ENCODE results near the gene GJA5.
"Not testable (repeated sequence)": the region's sequence is repeated elsewhere in the genome, so short reads cannot be mapped to it uniquely, and the experiment has no call there.

GJA5 gene

GRCh38 chr1:147740391-147740790, 20.0 kb downstream of the GJA5 start:
- ChIA-PET POLR2A (no interaction called here), CTCF (no interaction called here)
- TF ChIP-seq, protein P1, sequence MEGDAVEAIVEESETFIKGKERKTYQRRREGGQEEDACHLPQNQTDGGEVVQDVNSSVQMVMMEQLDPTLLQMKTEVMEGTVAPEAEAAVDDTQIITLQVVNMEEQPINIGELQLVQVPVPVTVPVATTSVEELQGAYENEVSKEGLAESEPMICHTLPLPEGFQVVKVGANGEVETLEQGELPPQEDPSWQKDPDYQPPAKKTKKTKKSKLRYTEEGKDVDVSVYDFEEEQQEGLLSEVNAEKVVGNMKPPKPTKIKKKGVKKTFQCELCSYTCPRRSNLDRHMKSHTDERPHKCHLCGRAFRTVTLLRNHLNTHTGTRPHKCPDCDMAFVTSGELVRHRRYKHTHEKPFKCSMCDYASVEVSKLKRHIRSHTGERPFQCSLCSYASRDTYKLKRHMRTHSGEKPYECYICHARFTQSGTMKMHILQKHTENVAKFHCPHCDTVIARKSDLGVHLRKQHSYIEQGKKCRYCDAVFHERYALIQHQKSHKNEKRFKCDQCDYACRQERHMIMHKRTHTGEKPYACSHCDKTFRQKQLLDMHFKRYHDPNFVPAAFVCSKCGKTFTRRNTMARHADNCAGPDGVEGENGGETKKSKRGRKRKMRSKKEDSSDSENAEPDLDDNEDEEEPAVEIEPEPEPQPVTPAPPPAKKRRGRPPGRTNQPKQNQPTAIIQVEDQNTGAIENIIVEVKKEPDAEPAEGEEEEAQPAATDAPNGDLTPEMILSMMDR (IDR thresholded peaks at IDR 0.05; ENCODE audit: insufficient read depth, low read length, missing control alignments) = no peak
- H3K4me3 ChIP-seq (ENCODE audit: low read depth, low read length) = no peak overlapping the region
- no peak for DNase-seq (ENCODE audit: low read depth, low spot score)

- no peak for DNase-seq (ENCODE audit: low read depth, low spot score)
- CTCF ChIA-PET = no interaction called here
- TF ChIP-seq, protein P1 (IDR thresholded peaks at IDR 0.05; ENCODE audit: insufficient read depth, low read length, missing control alignments) = no peak
- H3K4me3 ChIP-seq (ENCODE audit: low read depth, low read length) = no peak overlapping the region
- POLR2A ChIA-PET = no interaction called here
These were observed 21.5 kb downstream of the GJA5 start for GRCh38 chr1:147738739-147739476.

- ChIA-PET POLR2A (no interaction called here), CTCF (no interaction called here)
- no peak overlapping the region for H3K4me3 ChIP-seq (ENCODE audit: low read depth, low read length)
- TF ChIP-seq, protein P1 (IDR thresholded peaks at IDR 0.05; ENCODE audit: insufficient read depth, low read length, missing control alignments) = no peak
- DNase-seq (ENCODE audit: low read depth, low spot score) = no peak
These were observed 22.3 kb downstream of the GJA5 start for GRCh38 chr1:147738129-147738528.

GRCh38 chr1:147736883-147737282, 23.5 kb downstream of the GJA5 start:
- TF ChIP-seq, protein P1 (IDR thresholded peaks at IDR 0.05; ENCODE audit: insufficient read depth, low read length, missing control alignments) = no peak
- DNase-seq (ENCODE audit: low read depth, low spot score) = no peak
- ChIA-PET POLR2A (no interaction called here), CTCF (no interaction called here)
- no peak overlapping the region for H3K4me3 ChIP-seq (ENCODE audit: low read depth, low read length)

DNA sequence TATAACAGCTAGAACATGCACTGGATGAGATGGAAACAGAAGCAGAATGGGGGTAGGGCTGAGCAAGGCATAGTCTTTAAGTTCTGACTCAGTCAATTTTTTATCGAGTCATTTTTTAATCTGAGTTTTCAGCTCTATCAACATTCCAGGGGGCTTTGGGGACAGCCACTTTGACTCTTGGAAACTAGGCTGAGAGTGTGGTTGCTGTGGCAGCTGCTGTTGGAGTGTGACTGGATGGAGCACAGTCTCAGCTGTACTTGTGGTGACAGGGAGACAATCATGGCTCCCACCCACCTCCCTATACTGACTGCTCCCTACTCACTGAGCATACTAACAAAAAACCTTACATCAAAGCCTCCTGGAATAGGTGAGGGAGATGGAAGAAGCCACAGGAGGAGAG, 25.0 kb downstream of the GJA5 start:
- CTCF ChIA-PET = no interaction called here
- DNase-seq (ENCODE audit: low read depth, low spot score) = no peak
- no peak overlapping the region for H3K4me3 ChIP-seq (ENCODE audit: low read depth, low read length)
- TF ChIP-seq, protein P1 (IDR thresholded peaks at IDR 0.05; ENCODE audit: insufficient read depth, low read length, missing control alignments) = no peak
- POLR2A ChIA-PET = no interaction called here

DNA sequence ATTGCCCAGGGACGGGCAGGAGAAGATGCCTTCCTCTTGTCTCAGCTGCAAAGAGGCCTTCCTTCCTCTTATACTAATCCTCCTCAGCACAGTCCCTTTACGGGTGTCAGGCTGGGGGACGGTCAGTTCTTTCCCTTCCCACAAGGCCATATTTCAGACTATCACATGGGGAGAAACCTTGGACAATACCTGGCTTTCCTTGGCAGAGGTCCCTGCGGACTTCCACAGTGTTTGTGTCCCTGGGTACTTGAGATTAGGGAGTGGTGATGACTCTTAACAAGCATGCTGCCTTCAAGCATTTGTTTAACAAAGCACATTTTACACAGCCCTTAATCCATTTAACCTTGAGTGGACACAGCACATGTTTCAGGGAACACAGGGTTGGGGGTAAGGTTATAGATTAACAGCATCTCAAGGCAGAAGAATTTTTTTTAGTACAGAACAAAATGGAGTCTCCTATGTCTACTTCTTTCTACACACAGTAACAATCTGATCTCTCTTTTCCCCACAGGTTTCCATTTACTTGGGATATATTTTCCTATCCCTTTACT, 26.0 kb downstream of the GJA5 start:
- CTCF ChIA-PET; POLR2A ChIA-PET; DNase-seq (ENCODE audit: low read depth, low spot score); H3K4me3 ChIP-seq (ENCODE audit: low read depth, low read length): not testable (repeated sequence)

DNA sequence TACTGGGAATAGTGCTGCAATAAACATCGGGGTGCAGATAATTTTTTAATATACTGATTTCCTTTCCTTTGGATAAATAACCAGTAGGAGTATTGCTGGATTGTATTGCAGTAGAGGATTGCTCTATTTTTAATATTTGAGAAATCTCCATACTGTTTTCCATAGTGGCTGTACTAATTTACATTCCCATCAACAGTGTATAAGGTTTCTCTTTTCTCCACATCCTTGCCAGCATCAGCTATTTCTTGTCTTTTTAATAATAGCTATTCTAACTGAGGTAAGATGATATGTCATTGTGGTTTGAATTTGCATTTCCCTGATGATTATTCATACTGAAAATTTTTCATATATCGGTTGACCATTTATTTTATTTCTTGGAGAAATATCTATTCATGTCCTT, 31.1 kb downstream of the GJA5 start:
- TF ChIP-seq, protein P1 (IDR thresholded peaks at IDR 0.05; ENCODE audit: insufficient read depth, low read length, missing control alignments) = no peak
- ChIA-PET CTCF (no interaction called here), POLR2A (no interaction called here)
- H3K4me3 ChIP-seq (ENCODE audit: low read depth, low read length) = no peak overlapping the region
- DNase-seq (ENCODE audit: low read depth, low spot score) = no peak

Measured in AG04449 (cell line).